Panc1 (cell line): Measurements from ENCODE around the gene LTBP3. TPM values are rescaled to one million over a fixed set of nuclear protein-coding genes. Genes with fewer than 3 reads are reported as not detected.

ENCODE experiments used
- ATAC-seq: fragments of 200-7000 bp; cut with Tn5 transposase; 2 replicates; pipeline ENCODE4 v1.9.1; 2020; ENCODE audit warnings: mild to moderate bottlenecking, moderate library complexity
- BruUV-seq: library from RNA; stranded (reverse); fragments of 400-500 nt; replicated peaks from 2 replicates; lab custom pipeline; 2021; lab: Mats Ljungman, UMichigan
- CTCF ChIA-PET: fragments of 300-600 bp; sonication (Branson Sonifier 250); formaldehyde crosslinking; loops from one replicate; lab custom pipeline; 2022; ENCODE audit warnings: antibody characterized with exemption; lab: Charles Lee
- POLR2A ChIA-PET: fragments of 300-600 bp; sonication (Branson Sonifier 250); formaldehyde crosslinking; loops from one replicate; lab custom pipeline; 2022; ENCODE audit warnings: antibody characterized with exemption; lab: Charles Lee
- DNase-seq: peaks from one replicate; pipeline ENCODE4 v3.0.0-alpha.2; 2010; ENCODE audit warnings: low read depth, low spot score
- H3K27ac ChIP-seq: 2 replicates; pipeline ENCODE4 v1.5.1; 2011; ENCODE audit warnings: mild to moderate bottlenecking, low read length, inconsistent platforms
- H3K27me3 ChIP-seq: fragments of 200-500 bp; sonication (Bioruptor generic); 2 replicates; pipeline ENCODE4 v1.6.0; 2014; ENCODE audit warnings: low read length, inconsistent platforms; ENCODE audit not compliant: control insufficient read depth, insufficient read depth
- H3K36me3 ChIP-seq: fragments of 200-500 bp; sonication (Bioruptor generic); 2 replicates; pipeline ENCODE4 v1.5.1; 2014; ENCODE audit warnings: inconsistent platforms, mild to moderate bottlenecking, low read length, moderate library complexity; ENCODE audit not compliant: control insufficient read depth, insufficient read depth
- H3K4me1 ChIP-seq: 2 replicates; pipeline ENCODE4 v1.5.1; 2011; ENCODE audit warnings: inconsistent platforms, mild to moderate bottlenecking, low read length, moderate library complexity; ENCODE audit not compliant: control insufficient read depth, insufficient read depth
- H3K4me3 ChIP-seq, 2 experiments: 2 replicates each; pipeline ENCODE4 v1.5.1; 2011 to 2012; ENCODE audit warnings: low read depth in 2 of 2, low read length in 2 of 2, mild to moderate bottlenecking in 2 of 2, inconsistent platforms in 1 of 2, moderate library complexity in 1 of 2
- H3K9me3 ChIP-seq: fragments of 200-500 bp; sonication (Bioruptor generic); 2 replicates; pipeline ENCODE4 v1.5.1; 2014; ENCODE audit warnings: low read depth, mild to moderate bottlenecking, inconsistent platforms, low read length, moderate library complexity; ENCODE audit not compliant: control insufficient read depth, insufficient read depth
- CTCF ChIP-seq: fragments of 450-650 bp; IDR thresholded peaks from 2 replicates; pipeline ENCODE4 v1.5.1; 2017; ENCODE audit warnings: mild to moderate bottlenecking
- POLR2AphosphoS5 ChIP-seq: IDR thresholded peaks from 2 replicates; pipeline ENCODE4 v1.6.1; 2012; ENCODE audit warnings: mild to moderate bottlenecking, low read depth, low read length, moderate library complexity
- REST ChIP-seq, 2 experiments: IDR thresholded peaks; 2 replicates each; pipeline ENCODE4 v1.6.1; 2011 to 2012; ENCODE audit warnings: low read depth in 2 of 2, control low read depth in 1 of 2, low read length in 1 of 2, mild to moderate bottlenecking in 1 of 2, moderate library complexity in 1 of 2; ENCODE audit not compliant: insufficient read depth in 1 of 2
- SIN3A ChIP-seq: IDR thresholded peaks from 2 replicates; pipeline ENCODE4 v1.6.1; 2012; ENCODE audit warnings: low read depth, mild to moderate bottlenecking, low read length, moderate library complexity, borderline replicate concordance; ENCODE audit not compliant: insufficient read depth
- TCF7L2 ChIP-seq: IDR thresholded peaks from 2 replicates; pipeline ENCODE4 v1.6.1; 2011; ENCODE audit warnings: mild to moderate bottlenecking, low read depth, low read length, inconsistent platforms
- in situ Hi-C: cut with HindIII; loops from 2 replicates; pipeline ENCODE4 v1.10.0; 2016; ENCODE audit warnings: low sequenced_read_pairs, low pct_unique_long_range_greater_than_20kb
- intact Hi-C: fragments of 100-400 bp; cut with micrococcal nuclease; formaldehyde crosslinking; loops from one replicate; pipeline ENCODE4 v1.10.0; 2022; ENCODE audit not compliant: unreplicated experiment
- total RNA-seq: library from RNA; stranded (reverse); gene quantifications from one replicate; pipeline ENCODE4 v1.2.1, GENCODE V29; 2021; ENCODE audit not compliant: unreplicated experiment

LTBP3 gene
- total RNA-seq, 1 experiment from 2014 or later = 133 TPM

GRCh38 chr11:65501472-65502273 lies 56.5 kb downstream of the LTBP3 start:
- POLR2A ChIA-PET = interaction anchor here (0.6 to 15.9 kb wide), 12 partner anchors 9 to 170 kb away, joined by 3 to 818 read pairs (median 6); no protein-coding TSS in a partner anchor

GRCh38 chr11:65501186-65501471 lies 57.0 kb downstream of the LTBP3 start:
- H3K36me3 ChIP-seq = peaks cover 66% of the 10 kb centered on the region
- DNase-seq (no peak), ATAC-seq (no peak)
- intact Hi-C loops = no loop called here
- in situ Hi-C loops = no loop called here
- peaks cover 26% of the 10 kb centered on the region for H3K4me1 ChIP-seq
- no TSS peak for BruUV-seq
- H3K4me3 ChIP-seq = peak overlapping the region; percentile 78 to 99
- CTCF ChIA-PET = no interaction called here
- H3K9me3 ChIP-seq = no peaks in the 10 kb centered on the region
- H3K27ac ChIP-seq = peak overlapping the region; percentile 100
- no peaks in the 10 kb centered on the region for H3K27me3 ChIP-seq
- POLR2A ChIA-PET = interaction anchor here (0.6 to 15.9 kb wide), 9 partner anchors 9 to 80 kb away, joined by 3 to 818 read pairs (median 14); no protein-coding TSS in a partner anchor
- TF ChIP-seq REST (IDR thresholded peaks at IDR 0.05; ENCODE audit: insufficient read depth in 1 of 2, low read depth in 2 of 2, low read length in 1 of 2) = no peak; a peak in 1 of 4 replicates
- no peak for TF ChIP-seq TCF7L2
- no peak for TF ChIP-seq POLR2AphosphoS5
- no peak for TF ChIP-seq SIN3A

More at GRCh38 chr11:65501472-65502273, 56.5 kb downstream of the LTBP3 start:
- in situ Hi-C loops (no loop called here), intact Hi-C loops (no loop called here)
- Histone ChIP-seq H3K27ac (peak overlapping the region; percentile 100), H3K27me3 (no peaks in the 10 kb centered on the region), H3K4me3 (peak overlapping the region; percentile 78 to 99), H3K4me1 (peaks cover 25% of the 10 kb centered on the region), H3K36me3 (peaks cover 70% of the 10 kb centered on the region), H3K9me3 (no peaks in the 10 kb centered on the region)
- no TSS peak for BruUV-seq
- DNase-seq (no peak), ATAC-seq (no peak)
- TF ChIP-seq CTCF = no peak
- peak; percentile 84 for TF ChIP-seq POLR2AphosphoS5
- peak in 1 of 2 experiments; percentile 16; a peak in 1 of 4 replicates for TF ChIP-seq REST (IDR thresholded peaks at IDR 0.05; ENCODE audit: insufficient read depth in 1 of 2, low read depth in 2 of 2, low read length in 1 of 2)
- TF ChIP-seq TCF7L2 = no peak
- TF ChIP-seq SIN3A = peak; percentile 61; the same call in 1 of the 2 replicates
- CTCF ChIA-PET = no interaction called here
